ENCODE measurements around the gene KEAP1. TPM values are rescaled to one million over a fixed set of nuclear protein-coding genes. Genes with fewer than 3 reads are reported as not detected.
A peak's percentile ranks its signal among the peaks of the same experiment; 100 is the strongest.

The KEAP1 gene
- total RNA-seq, 1 experiment from 2014 or later, result 75.2 TPM

GRCh38 chr19:10450853-10451609 lies 52.1 kb downstream of the KEAP1 start:
- intact Hi-C loops (cut with micrococcal nuclease), result no loop called here
- no peak overlapping the region for H2AFZ ChIP-seq (ENCODE audit: low read depth, low read length, poor library complexity, severe bottlenecking)
- no peak overlapping the region for H3K27ac ChIP-seq (ENCODE audit: low read depth, low read length)
- no peak overlapping the region for H3K4me2 ChIP-seq (ENCODE audit: low read length)
- peaks cover 0 to 15% of the 10 kb centered on the region in 2 experiments; a peak in 2 of 4 replicates for H3K4me1 ChIP-seq (ENCODE audit: control insufficient read depth in 1 of 2, insufficient read depth in 2 of 2, low read length in 2 of 2)
- H3K79me2 ChIP-seq (ENCODE audit: insufficient read depth, low read length), result peaks cover 4% of the 10 kb centered on the region; the same call in 1 of the 2 replicates
- H3K27me3 ChIP-seq (ENCODE audit: insufficient read depth, low read length), result no peaks in the 10 kb centered on the region
- DNase-seq (ENCODE audit: low read depth, low spot score) (no peak), ATAC-seq (peak; percentile 89)
- H3K4me3 ChIP-seq (replicated peaks in 1 of 2; ENCODE audit: low read depth in 1 of 2, low read length in 2 of 2), result no peak overlapping the region
- ChIA-PET RAD21 (ENCODE audit: low non-redundant PET in 1 of 2, low total read pairs in 2 of 2, uncharacterized antibody in 2 of 2, unreplicated experiment in 2 of 2) (interaction anchor here in 1 of 2 experiments (0.6 kb wide), 1 partner anchor 268 kb away, joined by 3 read pairs; no protein-coding TSS in a partner anchor), CTCF (interaction anchor here (0.7 kb wide), 1 partner anchor 17 kb away, joined by 3 read pairs; no protein-coding TSS in a partner anchor), POLR2A (no interaction called here)
- no peaks in the 10 kb centered on the region for H3K9me2 ChIP-seq (ENCODE audit: insufficient read depth)
- TF ChIP-seq FOSL1 (IDR thresholded peaks at IDR 0.05; ENCODE audit: low read depth), result no peak
- no peak for TF ChIP-seq JUND (IDR thresholded peaks at IDR 0.05)
- no peak for TF ChIP-seq ZFX (IDR thresholded peaks at IDR 0.05)
- TF ChIP-seq SRF (IDR thresholded peaks at IDR 0.05; ENCODE audit: low read depth), result no peak
- TF ChIP-seq, protein P1, sequence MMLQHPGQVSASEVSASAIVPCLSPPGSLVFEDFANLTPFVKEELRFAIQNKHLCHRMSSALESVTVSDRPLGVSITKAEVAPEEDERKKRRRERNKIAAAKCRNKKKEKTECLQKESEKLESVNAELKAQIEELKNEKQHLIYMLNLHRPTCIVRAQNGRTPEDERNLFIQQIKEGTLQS (IDR thresholded peaks at IDR 0.05), result no peak
- no peak for TF ChIP-seq TCF7L2 (IDR thresholded peaks at IDR 0.05; ENCODE audit: borderline replicate concordance, extremely low read depth, insufficient read depth, insufficient read length)
- no peak for TF ChIP-seq SP1 (IDR thresholded peaks at IDR 0.05; ENCODE audit: low read depth)
- TF ChIP-seq RAD21 (IDR thresholded peaks at IDR 0.05; ENCODE audit: low read depth), result no peak
- no peak for TF ChIP-seq YY1 (IDR thresholded peaks at IDR 0.05; ENCODE audit: extremely low read depth, insufficient replicate concordance, low read depth, low read length)
- TF ChIP-seq SIN3A (IDR thresholded peaks at IDR 0.05; ENCODE audit: low read depth), result no peak
- H3K9ac ChIP-seq (ENCODE audit: low read length), result no peak overlapping the region
- H3K36me3 ChIP-seq (ENCODE audit: control insufficient read depth in 1 of 2, insufficient read depth in 2 of 2, low read length in 2 of 2), result peaks cover 0 to 15% of the 10 kb centered on the region in 2 experiments; a peak in 3 of 4 replicates
- BruUV-seq (replicated peaks), result no TSS peak
- peaks cover 3% of the 10 kb centered on the region; the same call in 1 of the 2 replicates for H4K20me1 ChIP-seq (ENCODE audit: insufficient read depth)
- no peaks in the 10 kb centered on the region for H3K9me3 ChIP-seq (ENCODE audit: control insufficient read depth in 1 of 2, insufficient read depth in 1 of 2, low read depth in 1 of 2, low read length in 2 of 2)
